ENCODE results near the gene TVP23C.

- no peak for TF ChIP-seq EZH2 (IDR thresholded peaks at IDR 0.05; ENCODE audit: insufficient read depth, low read length)
- TF ChIP-seq CTCF (IDR thresholded peaks at IDR 0.05; ENCODE audit: insufficient read depth, low read depth, low read length): no peak
Measured at GRCh38 chr17:15482476-15482875, 80.8 kb downstream of the TVP23C start.

Measured in astrocyte (in vitro differentiated cells and primary cell).